Sigmoid colon (tissue), 4 donors: ENCODE data around the gene CST7.

Experiments
- CTCF ChIP-seq, 4 experiments: fragments of 450-650 bp in 3 of 4; fragments of 200-600 bp in 1 of 4; IDR thresholded peaks; one replicate each; pipeline ENCODE4 v1.5.1; 2016 to 2019; ENCODE audit warnings: antibody characterized with exemption in 4 of 4, mild to moderate bottlenecking in 3 of 4, moderate library complexity in 2 of 4
- EP300 ChIP-seq, 4 donors: sonication (generic); formaldehyde crosslinking; IDR thresholded peaks; one replicate each; pipeline ENCODE4 v1.6.1; 2017; ENCODE audit warnings: antibody characterized with exemption in 4 of 4
- POLR2A ChIP-seq, 2 donors: fragments of 450-650 bp; IDR thresholded peaks; one replicate each; pipeline ENCODE4 v1.6.1; 2016; ENCODE audit warnings: antibody characterized with exemption in 2 of 2, mild to moderate bottlenecking in 2 of 2, moderate library complexity in 2 of 2
- POLR2AphosphoS5 ChIP-seq, 4 donors: sonication (generic); formaldehyde crosslinking; IDR thresholded peaks; one replicate each; pipeline ENCODE4 v1.6.1; 2017; ENCODE audit warnings: antibody characterized with exemption in 4 of 4

- TF ChIP-seq POLR2A (IDR thresholded peaks at IDR 0.05), result no peak
- TF ChIP-seq POLR2AphosphoS5 (IDR thresholded peaks at IDR 0.05), result no peak
- no peak for TF ChIP-seq CTCF (IDR thresholded peaks at IDR 0.05)
- no peak for TF ChIP-seq EP300 (IDR thresholded peaks at IDR 0.05)
Measured at GRCh38 chr20:24908642-24909041, 40.4 kb upstream of the CST7 start.
